SK-N-SH (cell line): ENCODE results near the gene BMP15. TPM values are rescaled to one million over a fixed set of nuclear protein-coding genes. Genes with fewer than 3 reads are reported as not detected.

Source experiments
- CTCF ChIA-PET: fragments of 300-600, 350-600 bp; formaldehyde crosslinking; extraction: SDS; loops from one replicate; lab custom pipeline; 2021; lab: Yijun Ruan, JAX
- POLR2A ChIA-PET: fragments of 350-600 bp; sonication (Branson Sonifier 250); formaldehyde crosslinking; extraction: SDS; loops from one replicate; lab custom pipeline; 2020; ENCODE audit warnings: antibody characterized with exemption, inconsistent platforms; lab: Yijun Ruan, JAX
- DNase-seq: peaks from one replicate; pipeline ENCODE4 v3.0.0; 2012
- H2AFZ ChIP-seq: fragments of 200-600 bp; sonication (generic); 2 replicates; pipeline ENCODE4 v1.8.1; 2016; ENCODE audit warnings: antibody characterized with exemption, mild to moderate bottlenecking, low read depth
- H3F3A ChIP-seq: fragments of 200-600 bp; sonication (generic); replicated peaks from 2 replicates; pipeline ENCODE3; 2016; ENCODE audit warnings: antibody characterized with exemption, mild to moderate bottlenecking; ENCODE audit not compliant: insufficient read depth
- H3K27ac ChIP-seq, 2 experiments: fragments of 200-500 bp in 1 of 2; fragments of 200-600 bp in 1 of 2; sonication (Bioruptor generic) in 1 of 2; sonication (generic), shearing (Covaris generic) in 1 of 2; 2 replicates each; pipeline versions ENCODE4 v1.5.1 to v1.6.1; 2014 to 2016; ENCODE audit warnings: low read depth in 2 of 2, inconsistent platforms in 1 of 2, low read length in 1 of 2, mild to moderate bottlenecking in 1 of 2, mixed read lengths in 1 of 2
- H3K27me3 ChIP-seq: fragments of 200-600 bp; sonication (generic), shearing (Covaris generic); 2 replicates; pipeline ENCODE4 v1.6.1; 2016; ENCODE audit warnings: mixed run types; ENCODE audit not compliant: insufficient read depth
- H3K36me3 ChIP-seq, 2 experiments: fragments of 200-500 bp in 1 of 2; fragments of 200-600 bp in 1 of 2; sonication (Bioruptor generic) in 1 of 2; sonication (generic) in 1 of 2; replicated peaks in 1 of 2; 2 replicates each; pipeline versions ENCODE3 to v1.5.1; 2014 to 2016; ENCODE audit warnings: low read length in 1 of 2, mild to moderate bottlenecking in 1 of 2; ENCODE audit not compliant: insufficient read depth in 2 of 2, control insufficient read depth in 1 of 2
- H3K4me1 ChIP-seq, 2 experiments: fragments of 200-500 bp in 1 of 2; fragments of 200-600 bp in 1 of 2; sonication (Bioruptor generic) in 1 of 2; sonication (generic), shearing (Covaris generic) in 1 of 2; 2 replicates each; pipeline versions ENCODE4 v1.5.1 to v1.6.1; 2014 to 2016; ENCODE audit warnings: low read depth in 1 of 2, low read length in 1 of 2, mixed run types in 1 of 2; ENCODE audit not compliant: insufficient read depth in 2 of 2, control insufficient read depth in 1 of 2
- H3K4me2 ChIP-seq: fragments of 200-600 bp; sonication (generic), shearing (Covaris generic); 2 replicates; pipeline ENCODE4 v1.6.1; 2017; ENCODE audit warnings: mixed run types
- H3K4me3 ChIP-seq, 2 experiments: fragments of 200-500 bp in 1 of 2; fragments of 200-600 bp in 1 of 2; sonication (Bioruptor generic) in 1 of 2; sonication (generic), shearing (Covaris generic) in 1 of 2; 2 replicates each; pipeline versions ENCODE4 v1.5.1 to v1.8.1; 2014 to 2016; ENCODE audit warnings: low read depth in 2 of 2, inconsistent platforms in 1 of 2, low read length in 1 of 2, mild to moderate bottlenecking in 1 of 2, mixed read lengths in 1 of 2, moderate library complexity in 1 of 2
- H3K79me2 ChIP-seq: fragments of 200-600 bp; sonication (generic); 2 replicates; pipeline ENCODE4 v1.8.1; 2017; ENCODE audit warnings: mild to moderate bottlenecking; ENCODE audit not compliant: insufficient read depth
- H3K9ac ChIP-seq: fragments of 200-600 bp; sonication (generic); 2 replicates; pipeline ENCODE4 v1.6.1; 2017; ENCODE audit warnings: mixed run types
- H3K9me2 ChIP-seq: fragments of 200-600 bp; sonication (generic); 2 replicates; pipeline ENCODE4 v1.6.1; 2017; ENCODE audit warnings: mixed run types
- H3K9me3 ChIP-seq: fragments of 200-600 bp; sonication (generic); 2 replicates; pipeline ENCODE4 v1.6.1; 2017; ENCODE audit warnings: mixed run types, mild to moderate bottlenecking, moderate library complexity
- H4K20me1 ChIP-seq: fragments of 200-600 bp; sonication (generic); 2 replicates; pipeline ENCODE4 v1.6.1; 2017; ENCODE audit warnings: mild to moderate bottlenecking, mixed run types; ENCODE audit not compliant: insufficient read depth
- GATA2 ChIP-seq: sonication (generic); formaldehyde crosslinking; IDR thresholded peaks from 2 replicates; pipeline ENCODE4 v1.5.0; 2020; ENCODE audit warnings: mild to moderate bottlenecking, missing genetic modification reagents
- MXI1 ChIP-seq: IDR thresholded peaks from 2 replicates; pipeline ENCODE4 v1.6.1; 2012; ENCODE audit warnings: mild to moderate bottlenecking, low read depth, low read length, improper control_type of control experiment
- RFX5 ChIP-seq: IDR thresholded peaks from 2 replicates; pipeline ENCODE4 v1.6.1; 2012; ENCODE audit warnings: mild to moderate bottlenecking, improper control_type of control experiment, low read length
- SIN3A ChIP-seq: IDR thresholded peaks from 2 replicates; pipeline ENCODE4 v1.6.1; 2012; ENCODE audit warnings: low read depth, mild to moderate bottlenecking, low read length, moderate library complexity, borderline replicate concordance
- SMC3 ChIP-seq: IDR thresholded peaks from 2 replicates; pipeline ENCODE4 v1.6.1; 2012; ENCODE audit warnings: low read depth, low read length, improper control_type of control experiment
- TCF12 ChIP-seq: IDR thresholded peaks from 2 replicates; pipeline ENCODE4 v1.4.0; 2012
- WGBS: methylation state at CpG from one replicate; pipeline ENCODE4 v1.1.6; 2017; ENCODE audit warnings: low lambda C conversion rate; 5-methylcytosine and 5-hydroxymethylcytosine counted together
- polyA plus RNA-seq, 3 experiments: library from polyadenylated mRNA; depleted of rRNA; stranded (reverse); fragments of >200 nt; gene quantifications; 2 replicates each; pipeline ENCODE4 v1.2.3, GENCODE V29; 2012
- TF ChIP-seq, protein P1 (sequence below): IDR thresholded peaks from 2 replicates; pipeline ENCODE4 v1.4.0; 2012; ENCODE audit warnings: low read depth, borderline replicate concordance
- TF ChIP-seq, protein P2 (sequence below): fragments of 150-350 bp; IDR thresholded peaks from 2 replicates; pipeline ENCODE4 v1.6.1; 2016; ENCODE audit warnings: mild to moderate bottlenecking, low read depth, low read length

Gene BMP15
- polyA plus RNA-seq, 1 of the 3 experiments (the other 2 are of a cell fraction), result not detected

DNA sequence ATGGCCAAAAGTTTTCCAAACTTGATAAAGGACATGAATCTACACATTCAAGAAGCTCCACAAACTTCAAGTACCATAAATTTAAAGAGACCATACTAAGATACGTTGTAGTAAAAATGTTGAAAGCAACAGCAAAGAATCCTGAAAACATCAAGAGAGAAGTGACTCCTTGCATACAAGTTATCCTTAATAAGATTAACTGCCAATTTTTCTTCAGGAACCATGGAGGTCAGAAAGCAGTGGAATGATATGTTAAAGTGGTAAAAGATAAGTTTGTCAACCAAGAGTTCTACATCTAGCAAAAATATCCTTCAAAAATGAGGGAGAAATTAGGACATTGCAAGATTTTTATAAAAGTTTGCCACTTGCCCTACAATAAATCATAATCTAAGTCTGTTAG lies 43.3 kb downstream of the BMP15 start (continued):
- TF ChIP-seq, protein P1, sequence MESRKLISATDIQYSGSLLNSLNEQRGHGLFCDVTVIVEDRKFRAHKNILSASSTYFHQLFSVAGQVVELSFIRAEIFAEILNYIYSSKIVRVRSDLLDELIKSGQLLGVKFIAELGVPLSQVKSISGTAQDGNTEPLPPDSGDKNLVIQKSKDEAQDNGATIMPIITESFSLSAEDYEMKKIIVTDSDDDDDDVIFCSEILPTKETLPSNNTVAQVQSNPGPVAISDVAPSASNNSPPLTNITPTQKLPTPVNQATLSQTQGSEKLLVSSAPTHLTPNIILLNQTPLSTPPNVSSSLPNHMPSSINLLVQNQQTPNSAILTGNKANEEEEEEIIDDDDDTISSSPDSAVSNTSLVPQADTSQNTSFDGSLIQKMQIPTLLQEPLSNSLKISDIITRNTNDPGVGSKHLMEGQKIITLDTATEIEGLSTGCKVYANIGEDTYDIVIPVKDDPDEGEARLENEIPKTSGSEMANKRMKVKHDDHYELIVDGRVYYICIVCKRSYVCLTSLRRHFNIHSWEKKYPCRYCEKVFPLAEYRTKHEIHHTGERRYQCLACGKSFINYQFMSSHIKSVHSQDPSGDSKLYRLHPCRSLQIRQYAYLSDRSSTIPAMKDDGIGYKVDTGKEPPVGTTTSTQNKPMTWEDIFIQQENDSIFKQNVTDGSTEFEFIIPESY, result no peak

DNA sequence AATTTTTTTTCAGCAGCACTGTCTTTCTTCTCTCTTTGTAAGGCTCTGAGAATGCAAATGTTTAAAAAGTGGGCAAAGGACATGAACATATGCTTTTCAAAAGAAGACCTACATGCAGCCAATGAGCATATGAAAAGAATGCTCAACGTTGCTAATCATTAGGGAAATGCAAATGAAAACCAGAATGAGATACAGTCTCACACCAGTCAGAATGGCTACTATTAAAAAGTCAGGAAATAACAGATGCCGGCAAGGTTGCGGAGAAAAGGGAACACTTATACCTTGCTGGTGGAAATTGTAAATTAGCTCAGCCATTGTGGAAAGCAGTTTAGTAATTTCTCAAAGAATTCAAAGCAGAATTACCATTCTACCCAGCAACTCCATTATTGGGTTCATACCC lies 51.6 kb downstream of the BMP15 start:
- TF ChIP-seq TCF12, result no peak
- no peak for TF ChIP-seq RFX5
- TF ChIP-seq SMC3, result no peak
- TF ChIP-seq, protein P2, sequence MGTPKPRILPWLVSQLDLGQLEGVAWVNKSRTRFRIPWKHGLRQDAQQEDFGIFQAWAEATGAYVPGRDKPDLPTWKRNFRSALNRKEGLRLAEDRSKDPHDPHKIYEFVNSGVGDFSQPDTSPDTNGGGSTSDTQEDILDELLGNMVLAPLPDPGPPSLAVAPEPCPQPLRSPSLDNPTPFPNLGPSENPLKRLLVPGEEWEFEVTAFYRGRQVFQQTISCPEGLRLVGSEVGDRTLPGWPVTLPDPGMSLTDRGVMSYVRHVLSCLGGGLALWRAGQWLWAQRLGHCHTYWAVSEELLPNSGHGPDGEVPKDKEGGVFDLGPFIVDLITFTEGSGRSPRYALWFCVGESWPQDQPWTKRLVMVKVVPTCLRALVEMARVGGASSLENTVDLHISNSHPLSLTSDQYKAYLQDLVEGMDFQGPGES, result no peak
- Histone ChIP-seq H2AFZ (no peak overlapping the region), H3K36me3 (no peaks in the 10 kb centered on the region), H3K9me3 (no peaks in the 10 kb centered on the region), H3K79me2 (no peaks in the 10 kb centered on the region), H3K4me2 (no peak overlapping the region), H4K20me1 (no peaks in the 10 kb centered on the region), H3K9me2 (no peaks in the 10 kb centered on the region), H3K9ac (no peak overlapping the region), H3K27me3 (peaks cover 12% of the 10 kb centered on the region; the same call in 1 of the 2 replicates), H3K27ac (no peak overlapping the region), H3K4me3 (no peak overlapping the region), H3F3A (no peaks in the 10 kb centered on the region), H3K4me1 (no peaks in the 10 kb centered on the region)
- 36% methylated on average over 3 of the region's 3 CpGs for WGBS
- CTCF ChIA-PET, result no interaction called here
- POLR2A ChIA-PET, result no interaction called here
- DNase-seq, result no peak

DNA sequence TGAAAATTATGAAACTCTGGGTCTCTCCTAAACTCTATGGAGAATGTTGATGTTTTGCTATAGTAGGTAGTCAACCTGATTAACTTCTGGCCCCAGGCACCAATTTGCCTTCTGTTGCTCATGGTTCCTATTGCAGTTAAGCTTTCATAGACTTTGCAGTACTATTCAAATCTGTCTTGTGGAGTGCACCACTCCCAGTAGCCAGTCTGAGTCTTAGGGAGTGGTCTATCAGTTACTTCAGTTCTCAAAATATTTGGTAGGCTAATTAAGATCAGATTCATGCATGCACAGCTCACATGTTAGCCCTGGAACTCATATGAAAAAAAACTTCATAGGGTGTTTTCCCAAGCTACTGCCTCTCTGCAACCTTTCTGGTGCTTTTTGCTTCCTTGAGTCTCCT lies 53.3 kb downstream of the BMP15 start:
- CTCF ChIA-PET, result interaction anchor here (0.8 kb wide), 1 partner anchor 25 kb away, joined by 3 read pairs; no protein-coding TSS in a partner anchor
- H3K4me3 ChIP-seq, result no peak overlapping the region

More for the DNA sequence above, 53.3 kb downstream of the BMP15 start:
- TF ChIP-seq MXI1 (no peak), GATA2 (CRISPR knock-in tag) (no peak), TCF12 (no peak), SIN3A (no peak)
- TF ChIP-seq, all 33 proteins: peak for 0
- Histone ChIP-seq H3K36me3 (no peaks in the 10 kb centered on the region), H4K20me1 (no peaks in the 10 kb centered on the region), H3K79me2 (no peaks in the 10 kb centered on the region), H2AFZ (no peak overlapping the region), H3F3A (no peaks in the 10 kb centered on the region), H3K27me3 (peaks cover 12% of the 10 kb centered on the region; the same call in 1 of the 2 replicates), H3K4me1 (no peaks in the 10 kb centered on the region), H3K9me3 (no peaks in the 10 kb centered on the region), H3K9me2 (no peaks in the 10 kb centered on the region), H3K27ac (no peak overlapping the region), H3K4me2 (no peak overlapping the region), H3K9ac (no peak overlapping the region)
- POLR2A ChIA-PET, result no interaction called here
- DNase-seq, result no peak

Other genes starting within 250 kb of the BMP15 start
- gene SHROOM4, start 96.5 kb upstream of the BMP15 start, polyA plus RNA-seq (2012; rRNA removed), result 0.31 and 0.45 TPM in 2 replicates